ENCODE results near the gene TAF1B.

The TAF1B gene

GRCh38 chr2:9964334-9964980, 121.2 kb downstream of the TAF1B start:
- ChIA-PET CTCF (interaction anchor here (0.8 to 2.1 kb wide), 8 partner anchors 14 to 470 kb away, joined by 3 to 6 read pairs (median 3); no protein-coding TSS in a partner anchor), POLR2A (no interaction called here)
- DNase-seq (ENCODE audit: extremely low spot score): no peak
- TF ChIP-seq CTCF (IDR thresholded peaks at IDR 0.05; ENCODE audit: control extremely low read depth, extremely low read depth, low read depth, missing control alignments): no peak

GRCh38 chr2:9965119-9965822, 122.0 kb downstream of the TAF1B start:
- TF ChIP-seq CTCF (IDR thresholded peaks at IDR 0.05; ENCODE audit: control extremely low read depth, extremely low read depth, low read depth, missing control alignments): no peak
- POLR2A ChIA-PET: no interaction called here
- CTCF ChIA-PET: interaction anchor here (0.8 to 1.3 kb wide), 3 partner anchors 14 to 469 kb away, joined by 3 read pairs; no protein-coding TSS in a partner anchor

GRCh38 chr2:9966491-9967022, 123.3 kb downstream of the TAF1B start:
- POLR2A ChIA-PET: no interaction called here
- DNase-seq (ENCODE audit: extremely low spot score): no peak
- no peak for TF ChIP-seq CTCF (IDR thresholded peaks at IDR 0.05; ENCODE audit: control extremely low read depth, extremely low read depth, low read depth, missing control alignments)
- CTCF ChIA-PET: interaction anchor here (0.8 to 2.0 kb wide), 3 partner anchors 17 to 22 kb away, joined by 3 to 10 read pairs (median 4); no protein-coding TSS in a partner anchor

More at GRCh38 chr2:9965119-9965822, 122.0 kb downstream of the TAF1B start:
- no peak for DNase-seq (ENCODE audit: extremely low spot score)

DNA sequence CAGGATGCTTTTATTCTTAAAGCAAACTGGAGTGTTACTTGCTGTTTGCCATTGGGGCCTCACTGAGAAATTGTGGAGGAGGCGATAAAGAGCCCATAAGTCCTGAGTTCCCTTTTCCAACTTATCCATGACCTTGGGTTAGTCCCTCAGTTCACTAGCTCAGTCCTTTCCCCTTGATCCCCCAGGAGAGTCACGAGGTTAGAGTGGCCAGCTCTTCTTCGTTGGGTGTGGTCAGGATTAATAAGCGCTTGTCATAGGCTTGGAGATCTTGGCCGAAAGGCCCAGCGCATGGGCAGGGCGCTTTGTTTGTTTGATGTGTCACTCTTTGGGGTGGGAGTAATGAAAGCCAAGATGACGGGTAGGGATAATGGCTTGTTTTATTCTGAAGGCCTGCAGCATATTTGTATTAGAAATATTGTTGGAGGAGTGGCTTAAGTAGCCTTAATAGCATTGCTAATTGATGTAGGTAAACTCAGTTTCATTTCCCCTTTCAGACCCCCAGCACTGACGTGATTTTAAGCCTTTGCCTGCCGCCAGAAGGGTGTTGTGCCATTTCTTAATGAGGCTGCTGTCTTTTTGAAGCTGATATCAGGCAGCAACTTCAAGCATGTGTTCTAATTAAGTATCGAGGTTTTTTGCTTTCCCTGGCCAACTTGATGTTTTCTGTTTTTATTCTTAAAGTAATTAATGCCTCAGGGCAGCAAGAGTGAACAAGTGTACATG, 123.9 kb downstream of the TAF1B start:
- CTCF ChIA-PET: interaction anchor here (1.1 to 2.0 kb wide), 6 partner anchors 11 to 167 kb away, joined by 3 to 10 read pairs (median 4); no protein-coding TSS in a partner anchor
- peak; percentile 40 for DNase-seq (ENCODE audit: extremely low spot score)
- POLR2A ChIA-PET: no interaction called here

DNA sequence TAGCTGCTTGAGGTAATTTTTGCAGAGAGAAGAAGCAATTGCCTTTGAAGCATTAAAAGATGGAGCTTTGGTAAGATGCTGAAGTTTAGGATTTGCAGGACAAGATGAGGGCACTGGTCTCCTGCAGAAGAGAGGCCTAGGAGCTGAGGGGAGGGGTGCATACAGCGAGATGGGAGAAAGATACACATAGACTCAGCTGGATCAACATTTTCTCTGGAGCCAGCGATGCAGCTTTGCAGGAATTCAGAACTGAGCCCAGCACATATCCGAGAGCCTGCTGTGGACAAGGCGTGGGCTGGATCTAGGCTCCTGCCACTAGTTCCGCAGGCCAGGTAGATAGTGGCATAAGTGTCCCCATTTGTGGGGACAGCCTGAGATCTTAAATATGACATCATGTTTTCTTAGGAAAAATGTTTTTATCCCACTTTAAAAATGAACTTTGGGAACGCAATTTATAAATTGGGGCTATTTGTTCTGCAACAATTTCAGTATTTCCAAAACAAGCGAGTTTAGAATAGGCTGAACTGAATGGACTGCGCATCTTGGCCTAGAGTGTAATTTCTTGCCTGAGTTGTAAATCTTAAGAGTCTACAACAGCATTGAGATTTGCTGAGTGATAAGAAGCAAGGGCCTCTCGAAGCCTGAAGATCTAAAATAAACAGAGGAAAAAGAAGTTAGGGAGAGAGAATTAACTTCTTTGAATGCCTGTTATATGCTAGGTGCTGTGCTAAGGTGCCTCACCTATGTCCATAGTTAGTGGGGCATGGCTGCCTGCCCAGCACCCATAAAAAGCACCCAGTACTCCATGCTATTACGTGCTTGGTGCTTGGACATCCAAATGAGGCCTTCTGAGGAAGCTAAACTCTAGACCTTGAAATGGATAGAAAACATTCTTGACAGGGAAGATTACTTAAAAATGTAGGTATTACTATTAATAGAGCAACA, 125.6 kb downstream of the TAF1B start:
- TF ChIP-seq CTCF (IDR thresholded peaks at IDR 0.05; ENCODE audit: control extremely low read depth, extremely low read depth, low read depth, missing control alignments): no peak
- ChIA-PET POLR2A (no interaction called here), CTCF (interaction anchor here (1.1 to 4.4 kb wide), 7 partner anchors 8 to 168 kb away, joined by 3 to 54 read pairs (median 4); no protein-coding TSS in a partner anchor)
- no peak for DNase-seq (ENCODE audit: extremely low spot score)

More for the DNA sequence above, 123.9 kb downstream of the TAF1B start:
- TF ChIP-seq CTCF (IDR thresholded peaks at IDR 0.05; ENCODE audit: control extremely low read depth, extremely low read depth, low read depth, missing control alignments): no peak
